Subcutaneous adipose tissue (tissue), 4 donors: ENCODE results near the gene POLR1C. TPM values are rescaled to one million over a fixed set of nuclear protein-coding genes. Genes with fewer than 3 reads are reported as not detected.

Experiments
- CTCF ChIP-seq: fragments of 450-650 bp; IDR thresholded peaks from one replicate; pipeline ENCODE4 v1.5.1; 2016; ENCODE audit warnings: low read depth, mild to moderate bottlenecking, control low read depth, antibody characterized with exemption, moderate library complexity
- total RNA-seq, 4 donors: library from RNA; depleted of rRNA; stranded (reverse); fragments of >200 nt; gene quantifications; one replicate each; pipeline ENCODE4 v1.1.0, GENCODE V29; 2016

The POLR1C gene
- total RNA-seq, 4 donors from 2014 or later = 12.4 to 19.6 (median 14.6) TPM

- TF ChIP-seq CTCF = no peak
These were observed 22.1 kb upstream of the POLR1C start for GRCh38 chr6:43494766-43495165.

- TF ChIP-seq CTCF = no peak
These were observed 21.4 kb upstream of the POLR1C start for GRCh38 chr6:43495409-43495941.

GRCh38 chr6:43496370-43497128 lies 20.3 kb upstream of the POLR1C start:
- no peak for TF ChIP-seq CTCF

GRCh38 chr6:43497129-43497396 lies 19.8 kb upstream of the POLR1C start:
- no peak for TF ChIP-seq CTCF

GRCh38 chr6:43497689-43498088 lies 19.2 kb upstream of the POLR1C start:
- no peak for TF ChIP-seq CTCF

- TF ChIP-seq CTCF = no peak
These were observed 17.7 kb upstream of the POLR1C start for GRCh38 chr6:43499028-43499815.

- no peak for TF ChIP-seq CTCF
These were observed 16.0 kb upstream of the POLR1C start for GRCh38 chr6:43500921-43501320.
